Mammary epithelial cell (primary cell): Measurements from ENCODE around the gene GFM1.

ENCODE experiments used
- CTCF ChIP-seq, 2 donors: IDR thresholded peaks in 1 of 2; conservative IDR thresholded peaks in 1 of 2; 2 replicates each; pipeline ENCODE4 v1.5.1; 2011 to 2012; ENCODE audit warnings: inconsistent platforms in 2 of 2, low read length in 2 of 2, mild to moderate bottlenecking in 2 of 2, control low read depth in 1 of 2, low read depth in 1 of 2; ENCODE audit not compliant: insufficient read depth in 1 of 2; ENCODE audit errors: extremely low read depth in 1 of 2
- EZH2 ChIP-seq: IDR thresholded peaks from 2 replicates; pipeline ENCODE4 v1.6.1; 2012; ENCODE audit warnings: low read length, inconsistent platforms, borderline replicate concordance

DNA sequence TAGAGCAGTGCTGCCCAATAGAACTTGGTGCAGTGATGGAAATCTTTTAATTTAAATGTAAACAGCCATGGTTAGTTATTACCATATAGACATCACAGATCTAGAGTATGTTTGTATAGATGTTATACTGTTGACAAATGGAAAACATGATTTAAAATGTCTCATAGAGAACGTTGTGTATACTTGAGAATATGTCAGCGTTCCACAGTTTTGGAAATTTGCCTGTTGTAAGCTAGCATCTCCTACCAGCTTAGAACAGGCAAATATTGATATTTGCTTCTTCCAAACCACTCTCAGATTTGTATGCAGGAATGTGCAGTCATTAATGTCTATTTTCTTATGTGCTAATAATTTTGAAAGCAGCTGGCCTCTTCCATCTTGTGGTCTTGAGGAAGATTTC lies 36.5 kb downstream of the GFM1 start:
- no peak for TF ChIP-seq CTCF (conservative IDR thresholded peaks at IDR 0.05 in 1 of 2, IDR thresholded peaks at IDR 0.05 in 1 of 2; ENCODE audit: extremely low read depth in 1 of 2, insufficient read depth in 1 of 2, low read depth in 1 of 2, low read length in 2 of 2)
- TF ChIP-seq EZH2: no peak
